Measurements from ENCODE around the gene CD300LB.

CD300LB gene

GRCh38 chr17:74532115-74532514, 840 bp upstream of the CD300LB start:
- Histone ChIP-seq H2AFZ (ENCODE audit: low read depth, low read length) (no peak overlapping the region), H4K20me1 (ENCODE audit: insufficient read depth, low read length) (no peaks in the 10 kb centered on the region), H3K4me3 (ENCODE audit: low read depth in 1 of 2, low read length in 2 of 2) (no peak overlapping the region), H3K4me1 (ENCODE audit: insufficient read depth, low read length) (no peaks in the 10 kb centered on the region), H3K4me2 (ENCODE audit: insufficient read depth, low read length) (no peak overlapping the region), H3K79me2 (ENCODE audit: insufficient read depth, low read length) (no peaks in the 10 kb centered on the region), H3K9me3 (ENCODE audit: insufficient read depth, low read length, severe bottlenecking) (no peaks in the 10 kb centered on the region), H3K27ac (ENCODE audit: low read length) (no peak overlapping the region), H3K27me3 (ENCODE audit: insufficient read depth, low read length, poor library complexity) (peaks cover 5% of the 10 kb centered on the region), H3K36me3 (ENCODE audit: insufficient read depth, low read length) (no peaks in the 10 kb centered on the region), H3K9ac (ENCODE audit: low read depth, low read length) (no peak overlapping the region)
- ATAC-seq (ENCODE audit: insufficient read depth, low read depth) (no peak), DNase-seq (peak; percentile 3)
- TF ChIP-seq EZH2 (IDR thresholded peaks at IDR 0.05; ENCODE audit: borderline replicate concordance, low read depth, low read length, severe bottlenecking): no peak
- no peak for TF ChIP-seq CTCF (IDR thresholded peaks at IDR 0.05; ENCODE audit: borderline replicate concordance, extremely low read depth, low read length, poor library complexity, severe bottlenecking)

DNA sequence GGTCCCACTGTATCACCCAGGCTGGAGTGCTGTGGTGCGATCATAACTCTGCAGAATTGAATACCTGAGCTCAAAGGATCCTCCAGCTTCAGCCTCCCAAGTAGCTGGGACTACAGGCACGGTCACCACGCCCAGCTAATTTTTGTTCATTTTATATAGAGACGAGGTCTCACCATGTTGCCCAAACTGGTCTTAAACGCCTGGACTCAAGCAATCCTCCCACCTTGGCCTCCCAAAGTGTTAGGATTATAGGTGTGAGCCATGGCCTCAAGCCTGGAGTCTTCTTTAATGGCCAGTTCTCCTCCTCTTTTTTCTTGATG, 484 bp downstream of the CD300LB start:
- Histone ChIP-seq H4K20me1 (ENCODE audit: insufficient read depth, low read length) (no peaks in the 10 kb centered on the region), H3K36me3 (ENCODE audit: insufficient read depth, low read length) (no peaks in the 10 kb centered on the region), H3K4me3 (ENCODE audit: low read depth in 1 of 2, low read length in 2 of 2) (no peak overlapping the region), H3K9ac (ENCODE audit: low read depth, low read length) (no peak overlapping the region), H3K27me3 (ENCODE audit: insufficient read depth, low read length, poor library complexity) (peaks cover 2% of the 10 kb centered on the region), H3K4me2 (ENCODE audit: insufficient read depth, low read length) (no peak overlapping the region), H3K27ac (ENCODE audit: low read length) (no peak overlapping the region), H3K79me2 (ENCODE audit: insufficient read depth, low read length) (no peaks in the 10 kb centered on the region), H3K9me3 (ENCODE audit: insufficient read depth, low read length, severe bottlenecking) (no peaks in the 10 kb centered on the region), H3K4me1 (ENCODE audit: insufficient read depth, low read length) (no peaks in the 10 kb centered on the region), H2AFZ (ENCODE audit: low read depth, low read length) (no peak overlapping the region)
- DNase-seq: no peak
- TF ChIP-seq EZH2 (IDR thresholded peaks at IDR 0.05; ENCODE audit: borderline replicate concordance, low read depth, low read length, severe bottlenecking): no peak
- no peak for TF ChIP-seq CTCF (IDR thresholded peaks at IDR 0.05; ENCODE audit: borderline replicate concordance, extremely low read depth, low read length, poor library complexity, severe bottlenecking)
- ATAC-seq (ENCODE audit: insufficient read depth, low read depth): no peak

- Histone ChIP-seq H2AFZ (ENCODE audit: low read depth, low read length) (no peak overlapping the region), H3K36me3 (ENCODE audit: insufficient read depth, low read length) (no peaks in the 10 kb centered on the region)
- TF ChIP-seq CTCF (IDR thresholded peaks at IDR 0.05; ENCODE audit: borderline replicate concordance, extremely low read depth, low read length, poor library complexity, severe bottlenecking) (no peak), EZH2 (IDR thresholded peaks at IDR 0.05; ENCODE audit: borderline replicate concordance, low read depth, low read length, severe bottlenecking) (no peak)
Observed at GRCh38 chr17:74529243-74529642, 2.0 kb downstream of the CD300LB start.

More at GRCh38 chr17:74529243-74529642, 2.0 kb downstream of the CD300LB start:
- Histone ChIP-seq H3K4me1 (ENCODE audit: insufficient read depth, low read length) (no peaks in the 10 kb centered on the region), H3K4me3 (ENCODE audit: low read depth in 1 of 2, low read length in 2 of 2) (no peak overlapping the region), H3K27me3 (ENCODE audit: insufficient read depth, low read length, poor library complexity) (peaks cover 2% of the 10 kb centered on the region), H3K27ac (ENCODE audit: low read length) (no peak overlapping the region), H3K4me2 (ENCODE audit: insufficient read depth, low read length) (no peak overlapping the region), H3K9ac (ENCODE audit: low read depth, low read length) (no peak overlapping the region), H3K9me3 (ENCODE audit: insufficient read depth, low read length, severe bottlenecking) (no peaks in the 10 kb centered on the region), H3K79me2 (ENCODE audit: insufficient read depth, low read length) (no peaks in the 10 kb centered on the region), H4K20me1 (ENCODE audit: insufficient read depth, low read length) (no peaks in the 10 kb centered on the region)
- DNase-seq (no peak), ATAC-seq (ENCODE audit: insufficient read depth, low read depth) (no peak)

Data from DND-41 (cell line).